ENCODE results near the gene OR13C9. TPM values are rescaled to one million over a fixed set of nuclear protein-coding genes. Genes with fewer than 3 reads are reported as not detected.
"Not testable (repeated sequence)": the region's sequence is repeated elsewhere in the genome, so short reads cannot be mapped to it uniquely, and the experiment has no call there.

Gene OR13C9
- polyA plus RNA-seq, 3 donors = not detected

DNA sequence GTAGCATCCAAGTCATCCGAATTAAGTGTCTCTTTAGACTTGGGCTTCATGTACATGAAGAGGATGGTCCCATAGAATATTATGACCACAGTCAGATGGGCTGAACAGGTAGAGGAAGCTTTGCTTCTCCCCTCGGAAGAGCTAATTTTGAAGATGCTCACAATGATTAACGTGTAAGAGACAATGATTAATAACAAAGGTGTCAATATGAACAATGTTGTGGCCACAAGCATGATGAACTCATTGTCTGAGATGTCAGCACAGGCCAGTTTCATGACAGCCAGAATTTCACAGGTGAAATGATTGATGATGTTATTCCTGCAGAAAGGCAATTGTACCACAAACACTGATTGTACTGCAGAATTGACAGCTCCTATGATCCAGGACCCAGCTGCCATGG is 13.2 kb downstream of the OR13C9 start:
- Histone ChIP-seq H3K27ac (ENCODE audit: low read depth in 1 of 2, low read length in 2 of 2) (no peak overlapping the region), H3K9me3 (replicated peaks in 1 of 2; ENCODE audit: control insufficient read depth in 1 of 2, insufficient read depth in 1 of 2, low read length in 2 of 2) (no peaks in the 10 kb centered on the region), H4K20me1 (ENCODE audit: insufficient read depth, low read length) (no peaks in the 10 kb centered on the region), H2AFZ (ENCODE audit: insufficient read depth, low read depth, low read length, poor library complexity, severe bottlenecking) (no peak overlapping the region), H3K4me3 (replicated peaks in 1 of 3; ENCODE audit: low read depth in 2 of 3, low read length in 3 of 3) (no peak overlapping the region), H3K9ac (ENCODE audit: insufficient read depth, low read length, poor library complexity, severe bottlenecking) (no peak overlapping the region), H3K27me3 (ENCODE audit: control insufficient read depth in 2 of 2, insufficient read depth in 2 of 2, low read length in 2 of 2) (no peaks in the 10 kb centered on the region), H3K79me2 (ENCODE audit: insufficient read depth, low read length) (no peaks in the 10 kb centered on the region), H3K4me1 (ENCODE audit: control insufficient read depth in 1 of 2, insufficient read depth in 2 of 2, low read length in 2 of 2) (no peaks in the 10 kb centered on the region), H3K4me2 (replicated peaks; ENCODE audit: extremely low read depth, low read length, poor library complexity, severe bottlenecking) (no peak overlapping the region), H3K36me3 (replicated peaks in 1 of 2; ENCODE audit: control insufficient read depth in 1 of 2, insufficient read depth in 2 of 2, low read length in 2 of 2) (no peaks in the 10 kb centered on the region)
- Mint-ChIP-seq H3K9me3 (no peaks in the 10 kb centered on the region), H3K27ac (no peak overlapping the region), H3K4me1 (no peaks in the 10 kb centered on the region), H3K36me3 (no peaks in the 10 kb centered on the region), H3K27me3 (ENCODE audit: low read depth in 3 of 3) (peaks cover 0 to 1% (median 0%) of the 10 kb centered on the region in 3 donors), H3K4me3 (no peak overlapping the region)
- 77% methylated on average over 3 of the region's 3 CpGs for WGBS (ENCODE audit: insufficient coverage)
- intact Hi-C loops (cut with micrococcal nuclease) = no loop called here
- DNase-seq = no peak
- TF ChIP-seq, protein P1, sequence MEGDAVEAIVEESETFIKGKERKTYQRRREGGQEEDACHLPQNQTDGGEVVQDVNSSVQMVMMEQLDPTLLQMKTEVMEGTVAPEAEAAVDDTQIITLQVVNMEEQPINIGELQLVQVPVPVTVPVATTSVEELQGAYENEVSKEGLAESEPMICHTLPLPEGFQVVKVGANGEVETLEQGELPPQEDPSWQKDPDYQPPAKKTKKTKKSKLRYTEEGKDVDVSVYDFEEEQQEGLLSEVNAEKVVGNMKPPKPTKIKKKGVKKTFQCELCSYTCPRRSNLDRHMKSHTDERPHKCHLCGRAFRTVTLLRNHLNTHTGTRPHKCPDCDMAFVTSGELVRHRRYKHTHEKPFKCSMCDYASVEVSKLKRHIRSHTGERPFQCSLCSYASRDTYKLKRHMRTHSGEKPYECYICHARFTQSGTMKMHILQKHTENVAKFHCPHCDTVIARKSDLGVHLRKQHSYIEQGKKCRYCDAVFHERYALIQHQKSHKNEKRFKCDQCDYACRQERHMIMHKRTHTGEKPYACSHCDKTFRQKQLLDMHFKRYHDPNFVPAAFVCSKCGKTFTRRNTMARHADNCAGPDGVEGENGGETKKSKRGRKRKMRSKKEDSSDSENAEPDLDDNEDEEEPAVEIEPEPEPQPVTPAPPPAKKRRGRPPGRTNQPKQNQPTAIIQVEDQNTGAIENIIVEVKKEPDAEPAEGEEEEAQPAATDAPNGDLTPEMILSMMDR (IDR thresholded peaks at IDR 0.05) = no peak

DNA sequence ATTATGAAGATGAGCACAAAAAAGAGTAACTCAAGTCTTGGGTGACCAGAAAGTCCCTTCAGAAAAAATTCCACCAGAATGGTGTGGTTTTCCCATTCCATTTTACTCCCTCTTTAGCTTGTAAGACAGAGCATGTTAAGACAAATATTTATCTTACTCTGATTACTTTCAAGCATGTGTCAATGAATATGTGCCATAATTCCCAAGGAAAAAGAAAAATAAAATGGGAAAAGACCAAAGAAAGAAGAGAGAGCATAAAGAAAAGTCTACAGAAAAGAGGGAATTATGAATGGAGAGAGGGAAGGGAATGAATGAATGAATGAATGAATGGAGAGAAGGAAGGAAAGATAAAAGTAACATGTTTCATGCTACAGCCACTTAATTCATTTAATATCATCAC is 18.7 kb downstream of the OR13C9 start, which contains the start of gene OR13C5:
TSS of gene OR13C5 (minus strand) at position 101 of the 400 bp plus-strand sequence. CDS start at position 101, 0 bp downstream.
- H3K4me3 ChIP-seq (replicated peaks in 1 of 3; ENCODE audit: low read depth in 2 of 3, low read length in 3 of 3); H3K36me3 Mint-ChIP-seq; H3K27me3 Mint-ChIP-seq (ENCODE audit: low read depth in 3 of 3); H3K27ac Mint-ChIP-seq; H3K9ac ChIP-seq (ENCODE audit: insufficient read depth, low read length, poor library complexity, severe bottlenecking); H4K20me1 ChIP-seq (ENCODE audit: insufficient read depth, low read length); H3K4me2 ChIP-seq (replicated peaks; ENCODE audit: extremely low read depth, low read length, poor library complexity, severe bottlenecking); H3K4me3 Mint-ChIP-seq; H3K4me1 Mint-ChIP-seq; H3K27me3 ChIP-seq (ENCODE audit: control insufficient read depth in 2 of 2, insufficient read depth in 2 of 2, low read length in 2 of 2); H3K79me2 ChIP-seq (ENCODE audit: insufficient read depth, low read length); H2AFZ ChIP-seq (ENCODE audit: insufficient read depth, low read depth, low read length, poor library complexity, severe bottlenecking); DNase-seq; H3K27ac ChIP-seq (ENCODE audit: low read depth in 1 of 2, low read length in 2 of 2); H3K9me3 ChIP-seq (replicated peaks in 1 of 2; ENCODE audit: control insufficient read depth in 1 of 2, insufficient read depth in 1 of 2, low read length in 2 of 2); H3K36me3 ChIP-seq (replicated peaks in 1 of 2; ENCODE audit: control insufficient read depth in 1 of 2, insufficient read depth in 2 of 2, low read length in 2 of 2); H3K9me3 Mint-ChIP-seq; intact Hi-C loops (cut with micrococcal nuclease); H3K4me1 ChIP-seq (ENCODE audit: control insufficient read depth in 1 of 2, insufficient read depth in 2 of 2, low read length in 2 of 2): not testable (repeated sequence)

DNA sequence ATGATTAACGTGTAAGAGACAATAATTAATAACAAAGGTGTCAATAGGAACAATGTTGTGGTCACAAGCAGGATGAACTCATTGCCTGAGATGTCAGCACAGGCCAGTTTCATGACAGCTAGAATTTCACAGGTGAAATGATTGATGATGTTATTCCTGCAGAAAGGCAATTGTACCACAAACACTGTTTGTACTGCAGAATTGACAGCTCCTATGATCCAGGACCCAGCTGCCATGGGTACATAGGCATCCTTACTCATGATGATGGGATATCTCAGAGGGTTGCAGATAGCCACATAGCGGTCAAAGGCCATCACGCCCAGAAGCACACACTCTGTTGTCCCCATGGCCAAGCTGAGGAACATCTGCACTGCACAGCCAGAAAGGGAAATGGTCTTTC is 19.3 kb downstream of the OR13C9 start:
- H3K4me1 Mint-ChIP-seq; H2AFZ ChIP-seq (ENCODE audit: insufficient read depth, low read depth, low read length, poor library complexity, severe bottlenecking); H3K79me2 ChIP-seq (ENCODE audit: insufficient read depth, low read length); DNase-seq; H3K27me3 Mint-ChIP-seq (ENCODE audit: low read depth in 3 of 3); H3K4me2 ChIP-seq (replicated peaks; ENCODE audit: extremely low read depth, low read length, poor library complexity, severe bottlenecking); intact Hi-C loops (cut with micrococcal nuclease); H3K9me3 ChIP-seq (replicated peaks in 1 of 2; ENCODE audit: control insufficient read depth in 1 of 2, insufficient read depth in 1 of 2, low read length in 2 of 2); H4K20me1 ChIP-seq (ENCODE audit: insufficient read depth, low read length); H3K4me3 Mint-ChIP-seq; H3K27ac Mint-ChIP-seq; H3K9ac ChIP-seq (ENCODE audit: insufficient read depth, low read length, poor library complexity, severe bottlenecking); H3K36me3 Mint-ChIP-seq; H3K36me3 ChIP-seq (replicated peaks in 1 of 2; ENCODE audit: control insufficient read depth in 1 of 2, insufficient read depth in 2 of 2, low read length in 2 of 2); H3K4me3 ChIP-seq (replicated peaks in 1 of 3; ENCODE audit: low read depth in 2 of 3, low read length in 3 of 3); H3K27me3 ChIP-seq (ENCODE audit: control insufficient read depth in 2 of 2, insufficient read depth in 2 of 2, low read length in 2 of 2); H3K27ac ChIP-seq (ENCODE audit: low read depth in 1 of 2, low read length in 2 of 2); H3K4me1 ChIP-seq (ENCODE audit: control insufficient read depth in 1 of 2, insufficient read depth in 2 of 2, low read length in 2 of 2): not testable (repeated sequence)
- H3K9me3 Mint-ChIP-seq = peaks cover 0 to 10% (median 0%) of the 10 kb centered on the region in 7 donors
- WGBS (ENCODE audit: insufficient coverage) = 71% methylated on average over 1 of the region's 3 CpGs

All from CD14-positive monocyte (primary cell).